Activated CD8-positive, alpha-beta T cell treated with anti-CD3 and anti-CD28 coated beads for 36 hours (primary cell): ENCODE data around the gene OR52I2. TPM values are rescaled to one million over a fixed set of nuclear protein-coding genes. Genes with fewer than 3 reads are reported as not detected.

Source experiments
- ATAC-seq: fragments of 200-7000 bp; cut with Tn5 transposase; one replicate; pipeline ENCODE4 v1.10.0; 2021; ENCODE audit warnings: mild to moderate bottlenecking, moderate library complexity
- CTCF ChIA-PET: fragments of 350-600 bp; sonication (Branson Sonifier 250); formaldehyde crosslinking; loops from one replicate; lab custom pipeline; 2021; ENCODE audit warnings: antibody characterized with exemption; lab: Charles Lee
- POLR2A ChIA-PET: fragments of 350-600 bp; sonication (Branson Sonifier 250); formaldehyde crosslinking; loops from one replicate; lab custom pipeline; 2021; ENCODE audit warnings: antibody characterized with exemption; lab: Charles Lee
- DNase-seq: peaks from one replicate; pipeline ENCODE4 v3.0.0-alpha.2; 2020
- H3K27ac Mint-ChIP-seq: one replicate; pipeline ENCODE4 v1.8.0; 2021; ENCODE audit warnings: mild to moderate bottlenecking, mixed read lengths
- H3K27me3 Mint-ChIP-seq: one replicate; pipeline ENCODE4 v1.8.0; 2021; ENCODE audit warnings: mixed read lengths
- H3K36me3 Mint-ChIP-seq: one replicate; pipeline ENCODE4 v1.8.0; 2021; ENCODE audit warnings: low read depth, mixed read lengths
- H3K4me1 Mint-ChIP-seq: one replicate; pipeline ENCODE4 v1.8.0; 2021; ENCODE audit warnings: low read depth, mixed read lengths
- H3K4me3 Mint-ChIP-seq: one replicate; pipeline ENCODE4 v1.8.0; 2021; ENCODE audit warnings: mild to moderate bottlenecking, moderate library complexity, mixed read lengths
- H3K9me3 Mint-ChIP-seq: one replicate; pipeline ENCODE4 v1.8.0; 2021; ENCODE audit warnings: mixed read lengths
- CTCF ChIP-seq: fragments of 200-600 bp; IDR thresholded peaks from one replicate; pipeline ENCODE4 v1.8.0; 2022; ENCODE audit warnings: antibody characterized with exemption, mild to moderate bottlenecking
- intact Hi-C: fragments of 100-400 bp; cut with micrococcal nuclease; formaldehyde crosslinking; loops from one replicate; pipeline ENCODE4 v1.10.0; 2022
- total RNA-seq, 2 experiments: library from RNA; stranded (reverse); gene quantifications; one replicate each; pipeline ENCODE4 v1.2.3, GENCODE V29; 2021

OR52I2 gene
- total RNA-seq, 2 experiments from 2014 or later, result not detected

- ATAC-seq (no peak), DNase-seq (no peak)
- no peak overlapping the region for H3K27ac Mint-ChIP-seq
- no peak overlapping the region for H3K4me3 Mint-ChIP-seq
- H3K27me3 Mint-ChIP-seq, result peaks cover 6% of the 10 kb centered on the region
- CTCF ChIA-PET, result interaction anchor here (0.7 to 2.8 kb wide), 26 partner anchors 10 to 1174 kb away, joined by 3 to 51 read pairs (median 4); partner anchors contain the start of genes MMP26 and TRIM68
- H3K4me1 Mint-ChIP-seq, result no peaks in the 10 kb centered on the region
- intact Hi-C loops, result loop anchor here (5.0 kb wide), 1 partner anchor 366 kb away; no protein-coding TSS in a partner anchor
- no peak for TF ChIP-seq CTCF
- H3K9me3 Mint-ChIP-seq, result no peaks in the 10 kb centered on the region
- POLR2A ChIA-PET, result no interaction called here
- no peaks in the 10 kb centered on the region for H3K36me3 Mint-ChIP-seq
Measured at GRCh38 chr11:4636136-4636535, 54.6 kb downstream of the OR52I2 start.

- ChIA-PET POLR2A (no interaction called here), CTCF (interaction anchor here (0.7 to 2.8 kb wide), 33 partner anchors 8 to 1173 kb away, joined by 3 to 51 read pairs (median 4); partner anchors contain the start of genes MMP26 and TRIM68)
- H3K9me3 Mint-ChIP-seq, result no peaks in the 10 kb centered on the region
- ATAC-seq (peak; percentile 95), DNase-seq (peak; percentile 76)
- H3K27me3 Mint-ChIP-seq, result peaks cover 5% of the 10 kb centered on the region
- peak; percentile 90 for TF ChIP-seq CTCF
- no peak within 1 kb of the TSS for H3K27ac Mint-ChIP-seq
- no peaks in the 10 kb centered on the region for H3K36me3 Mint-ChIP-seq
- no peaks in the 10 kb centered on the region for H3K4me1 Mint-ChIP-seq
- intact Hi-C loops, result loop anchor here (5.0 kb wide), 1 partner anchor 365 kb away; no protein-coding TSS in a partner anchor
- no peak within 1 kb of the TSS for H3K4me3 Mint-ChIP-seq
Measured at GRCh38 chr11:4636962-4637661, 55.6 kb downstream of the OR52I2 start, which contains the start of gene OR51D1. Gene OR51D1, plus strand, starts transcription at chr11:4637477. Its CDS starts 2,314 bp downstream, at chr11:4639791.

GRCh38 chr11:4637662-4638047 is 56.1 kb downstream of the OR52I2 start:
- POLR2A ChIA-PET, result no interaction called here
- Mint-ChIP-seq H3K27ac (no peak overlapping the region), H3K27me3 (peaks cover 5% of the 10 kb centered on the region), H3K4me3 (no peak overlapping the region), H3K4me1 (no peaks in the 10 kb centered on the region), H3K36me3 (no peaks in the 10 kb centered on the region), H3K9me3 (no peaks in the 10 kb centered on the region)
- intact Hi-C loops, result loop anchor here (5.0 kb wide), 1 partner anchor 365 kb away; no protein-coding TSS in a partner anchor
- no peak for DNase-seq
- CTCF ChIA-PET, result interaction anchor here (0.7 to 2.8 kb wide), 21 partner anchors 8 to 734 kb away, joined by 3 to 51 read pairs (median 5); partner anchors contain the start of genes MMP26 and TRIM68
- no peak for TF ChIP-seq CTCF
- no peak for ATAC-seq

GRCh38 chr11:4639931-4640330 is 58.4 kb downstream of the OR52I2 start:
- intact Hi-C loops, result loop anchor here (5.0 kb wide), 1 partner anchor 362 kb away; no protein-coding TSS in a partner anchor
- no peak for TF ChIP-seq CTCF
- CTCF ChIA-PET, result no interaction called here

GRCh38 chr11:4641501-4641900 is 60.0 kb downstream of the OR52I2 start:
- no peak overlapping the region for H3K27ac Mint-ChIP-seq
- CTCF ChIA-PET, result no interaction called here
- no peak for TF ChIP-seq CTCF

More at GRCh38 chr11:4639931-4640330, 58.4 kb downstream of the OR52I2 start:
- H3K4me3 Mint-ChIP-seq, result no peak overlapping the region
- DNase-seq (no peak), ATAC-seq (no peak)
- no peaks in the 10 kb centered on the region for H3K36me3 Mint-ChIP-seq
- peaks cover 6% of the 10 kb centered on the region for H3K27me3 Mint-ChIP-seq
- POLR2A ChIA-PET, result no interaction called here
- H3K9me3 Mint-ChIP-seq, result no peaks in the 10 kb centered on the region
- H3K27ac Mint-ChIP-seq, result no peak overlapping the region
- H3K4me1 Mint-ChIP-seq, result no peaks in the 10 kb centered on the region

More at GRCh38 chr11:4641501-4641900, 60.0 kb downstream of the OR52I2 start:
- intact Hi-C loops, result no loop called here
- H3K27me3 Mint-ChIP-seq, result peaks cover 7% of the 10 kb centered on the region
- H3K36me3 Mint-ChIP-seq, result no peaks in the 10 kb centered on the region
- DNase-seq (no peak), ATAC-seq (no peak)
- H3K4me1 Mint-ChIP-seq, result no peaks in the 10 kb centered on the region
- POLR2A ChIA-PET, result no interaction called here
- no peak overlapping the region for H3K4me3 Mint-ChIP-seq
- no peaks in the 10 kb centered on the region for H3K9me3 Mint-ChIP-seq
